ENCODE data around the gene HDAC1. TPM values are rescaled to one million over a fixed set of nuclear protein-coding genes. Genes with fewer than 3 reads are reported as not detected.

Gene HDAC1
- 10 to 100 TPM; 43.8 to 90.3 TPM for polyA plus RNA-seq

GRCh38 chr1:32291708-32292538, at the start of gene HDAC1:
Gene HDAC1, plus strand, starts transcription at chr1:32292083. Its CDS starts 87 bp downstream, at chr1:32292170.
- H3K9me3 ChIP-seq (ENCODE audit: control insufficient read depth in 2 of 2, insufficient read depth in 1 of 2, low read depth in 1 of 2, low read length in 1 of 2), result peaks cover 0 to 3% of the 10 kb centered on the region in 2 donors
- WGBS, 2 donors, result 0 to 1% methylated on average over 66 to 67 of the region's 67 CpGs
- H3K27me3 ChIP-seq (ENCODE audit: control insufficient read depth in 1 of 2, insufficient read depth in 2 of 2, low read length in 2 of 2), result no peaks in the 10 kb centered on the region
- H3K4me3 ChIP-seq (ENCODE audit: low read depth in 1 of 2, low read length in 2 of 2), result peak within 1 kb of the TSS; percentile 66 to 95
- no peaks in the 10 kb centered on the region for H3K36me3 ChIP-seq (ENCODE audit: control insufficient read depth in 2 of 2, insufficient read depth in 2 of 2, low read length in 1 of 2)
- peak within 1 kb of the TSS; percentile 92 to 94 for H3K27ac ChIP-seq (ENCODE audit: low read depth in 2 of 2, low read length in 1 of 2)
- peaks cover 2 to 5% of the 10 kb centered on the region in 2 donors for H3K4me1 ChIP-seq (ENCODE audit: control insufficient read depth in 2 of 2, insufficient read depth in 2 of 2, low read length in 1 of 2)

- H3K4me3 ChIP-seq (ENCODE audit: low read depth in 1 of 2, low read length in 2 of 2), result no peak overlapping the region
- H3K4me1 ChIP-seq (ENCODE audit: control insufficient read depth in 2 of 2, insufficient read depth in 2 of 2, low read length in 1 of 2), result peaks cover 4 to 9% of the 10 kb centered on the region in 2 donors
- no peaks in the 10 kb centered on the region for H3K36me3 ChIP-seq (ENCODE audit: control insufficient read depth in 2 of 2, insufficient read depth in 2 of 2, low read length in 1 of 2)
- no peaks in the 10 kb centered on the region for H3K27me3 ChIP-seq (ENCODE audit: control insufficient read depth in 1 of 2, insufficient read depth in 2 of 2, low read length in 2 of 2)
- WGBS, 2 donors, result 39 to 40% methylated on average over 7 of the region's 7 CpGs
- H3K27ac ChIP-seq (ENCODE audit: low read depth in 2 of 2, low read length in 1 of 2), result peak overlapping the region in 1 of 2 donors; percentile 9
- no peaks in the 10 kb centered on the region for H3K9me3 ChIP-seq (ENCODE audit: control insufficient read depth in 2 of 2, insufficient read depth in 1 of 2, low read depth in 1 of 2, low read length in 1 of 2)
Measured at GRCh38 chr1:32242341-32242851, 49.5 kb upstream of the HDAC1 start.

GRCh38 chr1:32246888-32247273, 45.0 kb upstream of the HDAC1 start, which contains the start of gene FAM167B:
Gene FAM167B, plus strand, starts transcription at chr1:32247222. Its CDS starts 200 bp downstream, at chr1:32247422.
- Histone ChIP-seq H3K36me3 (ENCODE audit: control insufficient read depth in 2 of 2, insufficient read depth in 2 of 2, low read length in 1 of 2) (no peaks in the 10 kb centered on the region), H3K4me3 (ENCODE audit: low read depth in 1 of 2, low read length in 2 of 2) (no peak within 1 kb of the TSS), H3K9me3 (ENCODE audit: control insufficient read depth in 2 of 2, insufficient read depth in 1 of 2, low read depth in 1 of 2, low read length in 1 of 2) (peaks cover 0 to 3% of the 10 kb centered on the region in 2 donors), H3K27ac (ENCODE audit: low read depth in 2 of 2, low read length in 1 of 2) (peak within 1 kb of the TSS; percentile 47 to 51), H3K27me3 (ENCODE audit: control insufficient read depth in 1 of 2, insufficient read depth in 2 of 2, low read length in 2 of 2) (no peaks in the 10 kb centered on the region), H3K4me1 (ENCODE audit: control insufficient read depth in 2 of 2, insufficient read depth in 2 of 2, low read length in 1 of 2) (peaks cover 0 to 5% of the 10 kb centered on the region in 2 donors)
- 40 to 72% methylated on average over 3 of the region's 3 CpGs for WGBS, 2 donors

GRCh38 chr1:32247452-32247851, 44.4 kb upstream of the HDAC1 start:
- Histone ChIP-seq H3K4me3 (ENCODE audit: low read depth in 1 of 2, low read length in 2 of 2) (no peak overlapping the region), H3K4me1 (ENCODE audit: control insufficient read depth in 2 of 2, insufficient read depth in 2 of 2, low read length in 1 of 2) (peaks cover 0 to 5% of the 10 kb centered on the region in 2 donors), H3K36me3 (ENCODE audit: control insufficient read depth in 2 of 2, insufficient read depth in 2 of 2, low read length in 1 of 2) (no peaks in the 10 kb centered on the region), H3K27ac (ENCODE audit: low read depth in 2 of 2, low read length in 1 of 2) (peak overlapping the region; percentile 0 to 47), H3K27me3 (ENCODE audit: control insufficient read depth in 1 of 2, insufficient read depth in 2 of 2, low read length in 2 of 2) (no peaks in the 10 kb centered on the region), H3K9me3 (ENCODE audit: control insufficient read depth in 2 of 2, insufficient read depth in 1 of 2, low read depth in 1 of 2, low read length in 1 of 2) (peaks cover 0 to 3% of the 10 kb centered on the region in 2 donors)
- WGBS, 2 donors, result 77 to 81% methylated on average over 12 of the region's 12 CpGs

- peak overlapping the region in 1 of 2 donors; percentile 3 for H3K4me3 ChIP-seq (ENCODE audit: low read depth in 1 of 2, low read length in 2 of 2)
- peak overlapping the region; percentile 47 to 51 for H3K27ac ChIP-seq (ENCODE audit: low read depth in 2 of 2, low read length in 1 of 2)
- H3K4me1 ChIP-seq (ENCODE audit: control insufficient read depth in 2 of 2, insufficient read depth in 2 of 2, low read length in 1 of 2), result peaks cover 0 to 5% of the 10 kb centered on the region in 2 donors
- 7 to 12% methylated on average over 25 to 31 of the region's 31 CpGs for WGBS, 2 donors
- H3K9me3 ChIP-seq (ENCODE audit: control insufficient read depth in 2 of 2, insufficient read depth in 1 of 2, low read depth in 1 of 2, low read length in 1 of 2), result peaks cover 0 to 3% of the 10 kb centered on the region in 2 donors
- no peaks in the 10 kb centered on the region for H3K27me3 ChIP-seq (ENCODE audit: control insufficient read depth in 1 of 2, insufficient read depth in 2 of 2, low read length in 2 of 2)
- no peaks in the 10 kb centered on the region for H3K36me3 ChIP-seq (ENCODE audit: control insufficient read depth in 2 of 2, insufficient read depth in 2 of 2, low read length in 1 of 2)
Measured at GRCh38 chr1:32247983-32248889, 43.6 kb upstream of the HDAC1 start.

GRCh38 chr1:32249831-32250525, 41.9 kb upstream of the HDAC1 start:
- H3K27ac ChIP-seq (ENCODE audit: low read depth in 2 of 2, low read length in 1 of 2), result peak overlapping the region; percentile 43 to 69
- no peaks in the 10 kb centered on the region for H3K36me3 ChIP-seq (ENCODE audit: control insufficient read depth in 2 of 2, insufficient read depth in 2 of 2, low read length in 1 of 2)
- H3K4me1 ChIP-seq (ENCODE audit: control insufficient read depth in 2 of 2, insufficient read depth in 2 of 2, low read length in 1 of 2), result peaks cover 0 to 5% of the 10 kb centered on the region in 2 donors
- peaks cover 0 to 3% of the 10 kb centered on the region in 2 donors for H3K9me3 ChIP-seq (ENCODE audit: control insufficient read depth in 2 of 2, insufficient read depth in 1 of 2, low read depth in 1 of 2, low read length in 1 of 2)
- 58 to 65% methylated on average over 9 of the region's 9 CpGs for WGBS, 2 donors
- H3K4me3 ChIP-seq (ENCODE audit: low read depth in 1 of 2, low read length in 2 of 2), result no peak overlapping the region
- no peaks in the 10 kb centered on the region for H3K27me3 ChIP-seq (ENCODE audit: control insufficient read depth in 1 of 2, insufficient read depth in 2 of 2, low read length in 2 of 2)

GRCh38 chr1:32250893-32251716, 40.8 kb upstream of the HDAC1 start, which contains the start of gene LCK:
Gene LCK, plus strand, starts transcription at chr1:32251265. Its CDS starts 23,065 bp downstream, at chr1:32274330.
- H3K4me1 ChIP-seq (ENCODE audit: control insufficient read depth in 2 of 2, insufficient read depth in 2 of 2, low read length in 1 of 2), result peaks cover 0 to 5% of the 10 kb centered on the region in 2 donors
- peak within 1 kb of the TSS in 1 of 2 donors; percentile 32 for H3K4me3 ChIP-seq (ENCODE audit: low read depth in 1 of 2, low read length in 2 of 2)
- WGBS, 2 donors, result 74 to 75% methylated on average over 25 of the region's 25 CpGs
- peak within 1 kb of the TSS; percentile 43 to 69 for H3K27ac ChIP-seq (ENCODE audit: low read depth in 2 of 2, low read length in 1 of 2)
- H3K9me3 ChIP-seq (ENCODE audit: control insufficient read depth in 2 of 2, insufficient read depth in 1 of 2, low read depth in 1 of 2, low read length in 1 of 2), result peaks cover 0 to 3% of the 10 kb centered on the region in 2 donors
- no peaks in the 10 kb centered on the region for H3K36me3 ChIP-seq (ENCODE audit: control insufficient read depth in 2 of 2, insufficient read depth in 2 of 2, low read length in 1 of 2)
- no peaks in the 10 kb centered on the region for H3K27me3 ChIP-seq (ENCODE audit: control insufficient read depth in 1 of 2, insufficient read depth in 2 of 2, low read length in 2 of 2)
